CD4-positive, alpha-beta T cell treated with Interleukin-12 subunit alpha and Interleukin-12 subunit beta, for 1 hour (primary cell): ENCODE data around the gene MPP4.
"Not testable (repeated sequence)": the region's sequence is repeated elsewhere in the genome, so short reads cannot be mapped to it uniquely, and the experiment has no call there.

Source experiments
- DNase-seq: peaks from one replicate; pipeline ENCODE4 v3.0.0-alpha.2; 2020

MPP4 gene

DNA sequence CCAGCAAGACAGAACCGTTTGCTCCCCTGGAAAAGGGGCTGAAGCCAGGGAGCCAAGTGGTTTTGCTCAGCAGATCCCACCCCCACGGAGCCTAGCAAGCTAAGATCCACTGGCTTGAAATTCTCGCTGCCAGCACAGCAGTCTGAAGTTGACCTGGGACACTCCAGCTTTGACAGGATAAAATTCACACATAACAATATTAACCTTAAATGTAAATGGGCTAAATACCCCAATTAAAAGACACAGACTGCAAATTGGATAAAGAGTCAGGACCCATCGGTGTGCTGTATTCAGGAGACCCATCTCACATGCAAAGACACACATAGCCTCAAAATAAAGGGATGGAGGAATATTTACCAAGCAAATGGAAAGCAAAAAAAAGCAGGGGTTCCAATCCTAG lies 27.2 kb downstream of the MPP4 start:
- DNase-seq = not testable (repeated sequence)

GRCh38 chr2:201669865-201670264 lies 28.6 kb downstream of the MPP4 start:
- no peak for DNase-seq

GRCh38 chr2:201668402-201668910 lies 30.0 kb downstream of the MPP4 start:
- no peak for DNase-seq

- DNase-seq = no peak
Measured at GRCh38 chr2:201664334-201664733, 34.1 kb downstream of the MPP4 start.

- DNase-seq = no peak
Measured at GRCh38 chr2:201661366-201661765, 37.1 kb downstream of the MPP4 start.

- no peak for DNase-seq
Measured at GRCh38 chr2:201660293-201660895, 38.0 kb downstream of the MPP4 start.

GRCh38 chr2:201656740-201657139 lies 41.7 kb downstream of the MPP4 start:
- DNase-seq = no peak

- peak; percentile 51 for DNase-seq
Measured at GRCh38 chr2:201656102-201656501, 42.3 kb downstream of the MPP4 start.

- no peak for DNase-seq
Measured at GRCh38 chr2:201654616-201655384, 43.6 kb downstream of the MPP4 start.

DNA sequence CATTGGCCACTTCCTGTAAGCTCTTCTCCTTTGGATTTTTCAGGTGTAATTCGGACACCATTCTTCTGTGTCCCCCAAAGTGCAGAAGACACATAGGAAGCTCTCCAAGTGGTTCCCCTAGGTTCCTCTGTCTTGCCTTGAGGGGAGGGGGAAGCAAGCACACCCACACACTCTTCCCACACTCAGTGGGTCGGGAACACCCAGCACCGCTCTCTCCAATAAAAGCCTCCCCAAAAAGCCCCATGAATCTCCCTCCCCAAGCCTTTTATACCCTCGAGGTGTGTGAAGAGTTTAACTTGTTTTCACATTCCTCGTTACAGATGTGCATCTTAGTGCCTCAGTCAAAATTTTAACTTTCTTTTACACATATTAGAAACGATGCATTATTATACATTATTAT lies 45.2 kb downstream of the MPP4 start:
- DNase-seq = no peak

DNA sequence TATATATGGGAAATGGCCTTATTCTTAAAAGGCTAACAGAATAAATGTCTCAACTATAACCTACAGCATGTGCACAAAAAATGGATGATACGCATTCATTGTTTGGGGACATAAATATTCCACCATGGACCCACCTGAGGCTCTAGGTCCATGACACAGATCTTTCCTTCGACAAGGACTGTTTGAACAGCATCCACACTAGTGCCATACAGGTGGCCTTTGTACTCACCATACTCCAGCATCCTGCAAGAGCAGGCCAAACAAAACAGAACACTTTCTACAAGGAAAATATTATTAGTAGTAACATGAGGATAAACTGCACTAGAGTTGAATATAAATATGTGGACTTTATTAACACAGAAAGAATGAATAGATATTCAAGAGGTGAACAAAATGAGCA lies 49.0 kb downstream of the MPP4 start:
- DNase-seq = no peak

DNA sequence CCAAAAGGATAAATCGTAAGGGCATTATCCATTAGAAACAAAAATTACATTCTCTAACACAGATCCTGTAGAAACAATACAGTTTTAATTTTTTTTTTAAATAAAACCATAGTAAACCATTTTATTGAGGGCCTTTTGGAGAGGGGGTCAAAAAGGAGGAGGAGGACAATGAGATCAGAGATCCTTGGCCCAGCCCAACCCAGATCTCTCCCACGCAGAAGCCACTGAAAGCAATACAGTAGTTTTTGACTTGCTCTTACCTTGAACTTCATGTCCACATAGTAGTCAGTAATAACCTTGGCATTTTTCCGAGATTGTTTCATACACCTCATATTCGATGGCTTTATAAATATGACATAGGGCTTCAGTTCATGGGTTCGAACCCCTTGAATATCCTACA lies 51.0 kb downstream of the MPP4 start:
- no peak for DNase-seq

GRCh38 chr2:201644001-201644400 lies 54.4 kb downstream of the MPP4 start:
- no peak for DNase-seq

GRCh38 chr2:201643216-201643890 lies 55.1 kb downstream of the MPP4 start, which contains the start of gene TMEM237:
Gene TMEM237, minus strand, starts transcription at chr2:201643503. Its CDS starts 103 bp downstream, at chr2:201643400.
- DNase-seq = peak; percentile 60

- peak; percentile 85 for DNase-seq
Measured at GRCh38 chr2:201642579-201643215, 55.7 kb downstream of the MPP4 start.

GRCh38 chr2:201642086-201642578 lies 56.3 kb downstream of the MPP4 start:
- no peak for DNase-seq

- DNase-seq = no peak
Measured at GRCh38 chr2:201639205-201639604, 59.2 kb downstream of the MPP4 start.

DNA sequence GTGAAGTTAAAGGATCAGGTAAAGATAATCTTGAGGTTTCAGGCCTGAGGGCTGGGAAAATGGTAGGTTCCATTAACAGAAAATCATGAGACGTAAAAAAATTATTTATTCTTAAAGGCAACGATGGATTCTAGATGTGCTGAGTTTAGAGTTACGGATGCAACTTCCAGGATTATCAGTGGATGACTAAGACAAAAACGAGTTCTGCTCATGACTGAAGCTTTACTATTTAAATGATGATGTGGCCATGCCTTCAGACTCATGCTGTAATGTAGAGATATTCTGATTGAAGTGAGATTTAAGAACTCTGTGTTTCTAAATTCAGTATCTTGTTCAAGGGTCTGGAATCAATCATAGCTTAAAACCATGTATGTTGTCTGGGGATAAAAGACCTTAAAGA lies 60.1 kb downstream of the MPP4 start:
- DNase-seq = no peak

GRCh38 chr2:201633661-201634249 lies 64.7 kb downstream of the MPP4 start:
- DNase-seq = no peak

- no peak for DNase-seq
Measured at GRCh38 chr2:201631041-201631440, 67.4 kb downstream of the MPP4 start.

GRCh38 chr2:201630577-201630976 lies 67.9 kb downstream of the MPP4 start:
- DNase-seq = no peak

DNA sequence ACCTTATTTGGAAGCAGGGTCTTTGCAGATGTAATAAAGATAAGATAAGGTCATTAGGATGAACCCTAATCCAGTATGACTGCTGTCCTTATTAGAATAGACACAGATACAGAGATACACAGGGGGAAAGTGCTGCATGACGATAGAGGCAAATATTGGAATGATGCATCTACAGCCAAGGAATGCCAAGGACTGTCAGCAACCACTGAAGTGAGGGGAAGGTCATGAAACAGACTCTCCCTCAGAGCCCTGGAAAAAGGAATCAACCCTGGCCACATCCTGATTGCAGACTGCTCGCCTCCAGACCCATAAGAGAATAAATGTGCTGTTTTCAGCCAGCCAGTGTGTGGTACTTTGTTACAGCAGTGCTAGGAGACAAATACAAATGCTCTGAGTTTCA lies 69.9 kb downstream of the MPP4 start:
- no peak for DNase-seq
